ENCODE results near the gene ARAP2.

GRCh38 chr4:36292556-36293188, 48.4 kb upstream of the ARAP2 start:
- no peak for TF ChIP-seq EZH2 (IDR thresholded peaks at IDR 0.05; ENCODE audit: low read length, unreplicated experiment)
- TF ChIP-seq, protein P1, sequence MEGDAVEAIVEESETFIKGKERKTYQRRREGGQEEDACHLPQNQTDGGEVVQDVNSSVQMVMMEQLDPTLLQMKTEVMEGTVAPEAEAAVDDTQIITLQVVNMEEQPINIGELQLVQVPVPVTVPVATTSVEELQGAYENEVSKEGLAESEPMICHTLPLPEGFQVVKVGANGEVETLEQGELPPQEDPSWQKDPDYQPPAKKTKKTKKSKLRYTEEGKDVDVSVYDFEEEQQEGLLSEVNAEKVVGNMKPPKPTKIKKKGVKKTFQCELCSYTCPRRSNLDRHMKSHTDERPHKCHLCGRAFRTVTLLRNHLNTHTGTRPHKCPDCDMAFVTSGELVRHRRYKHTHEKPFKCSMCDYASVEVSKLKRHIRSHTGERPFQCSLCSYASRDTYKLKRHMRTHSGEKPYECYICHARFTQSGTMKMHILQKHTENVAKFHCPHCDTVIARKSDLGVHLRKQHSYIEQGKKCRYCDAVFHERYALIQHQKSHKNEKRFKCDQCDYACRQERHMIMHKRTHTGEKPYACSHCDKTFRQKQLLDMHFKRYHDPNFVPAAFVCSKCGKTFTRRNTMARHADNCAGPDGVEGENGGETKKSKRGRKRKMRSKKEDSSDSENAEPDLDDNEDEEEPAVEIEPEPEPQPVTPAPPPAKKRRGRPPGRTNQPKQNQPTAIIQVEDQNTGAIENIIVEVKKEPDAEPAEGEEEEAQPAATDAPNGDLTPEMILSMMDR (conservative IDR thresholded peaks at IDR 0.05; ENCODE audit: low read depth, low read length): no peak

All from PC-3 (cell line).